SK-N-SH (cell line): ENCODE measurements around the gene THOC2. TPM values are rescaled to one million over a fixed set of nuclear protein-coding genes. Genes with fewer than 3 reads are reported as not detected.

Experiments
- CTCF ChIA-PET: fragments of 300-600, 350-600 bp; formaldehyde crosslinking; extraction: SDS; loops from one replicate; lab custom pipeline; 2021; lab: Yijun Ruan, JAX
- POLR2A ChIA-PET: fragments of 350-600 bp; sonication (Branson Sonifier 250); formaldehyde crosslinking; extraction: SDS; loops from one replicate; lab custom pipeline; 2020; ENCODE audit warnings: antibody characterized with exemption, inconsistent platforms; lab: Yijun Ruan, JAX
- DNase-seq: peaks from one replicate; pipeline ENCODE4 v3.0.0; 2012
- H2AFZ ChIP-seq: fragments of 200-600 bp; sonication (generic); 2 replicates; pipeline ENCODE4 v1.8.1; 2016; ENCODE audit warnings: antibody characterized with exemption, mild to moderate bottlenecking, low read depth
- H3F3A ChIP-seq: fragments of 200-600 bp; sonication (generic); replicated peaks from 2 replicates; pipeline ENCODE3; 2016; ENCODE audit warnings: antibody characterized with exemption, mild to moderate bottlenecking; ENCODE audit not compliant: insufficient read depth
- H3K27ac ChIP-seq, 2 experiments: fragments of 200-500 bp in 1 of 2; fragments of 200-600 bp in 1 of 2; sonication (Bioruptor generic) in 1 of 2; sonication (generic), shearing (Covaris generic) in 1 of 2; 2 replicates each; pipeline versions ENCODE4 v1.5.1 to v1.6.1; 2014 to 2016; ENCODE audit warnings: low read depth in 2 of 2, inconsistent platforms in 1 of 2, low read length in 1 of 2, mild to moderate bottlenecking in 1 of 2, mixed read lengths in 1 of 2
- H3K27me3 ChIP-seq: fragments of 200-600 bp; sonication (generic), shearing (Covaris generic); 2 replicates; pipeline ENCODE4 v1.6.1; 2016; ENCODE audit warnings: mixed run types; ENCODE audit not compliant: insufficient read depth
- H3K36me3 ChIP-seq, 2 experiments: fragments of 200-500 bp in 1 of 2; fragments of 200-600 bp in 1 of 2; sonication (Bioruptor generic) in 1 of 2; sonication (generic) in 1 of 2; replicated peaks in 1 of 2; 2 replicates each; pipeline versions ENCODE3 to v1.5.1; 2014 to 2016; ENCODE audit warnings: low read length in 1 of 2, mild to moderate bottlenecking in 1 of 2; ENCODE audit not compliant: insufficient read depth in 2 of 2, control insufficient read depth in 1 of 2
- H3K4me1 ChIP-seq, 2 experiments: fragments of 200-500 bp in 1 of 2; fragments of 200-600 bp in 1 of 2; sonication (Bioruptor generic) in 1 of 2; sonication (generic), shearing (Covaris generic) in 1 of 2; 2 replicates each; pipeline versions ENCODE4 v1.5.1 to v1.6.1; 2014 to 2016; ENCODE audit warnings: low read depth in 1 of 2, low read length in 1 of 2, mixed run types in 1 of 2; ENCODE audit not compliant: insufficient read depth in 2 of 2, control insufficient read depth in 1 of 2
- H3K4me2 ChIP-seq: fragments of 200-600 bp; sonication (generic), shearing (Covaris generic); 2 replicates; pipeline ENCODE4 v1.6.1; 2017; ENCODE audit warnings: mixed run types
- H3K4me3 ChIP-seq, 2 experiments: fragments of 200-500 bp in 1 of 2; fragments of 200-600 bp in 1 of 2; sonication (Bioruptor generic) in 1 of 2; sonication (generic), shearing (Covaris generic) in 1 of 2; 2 replicates each; pipeline versions ENCODE4 v1.5.1 to v1.8.1; 2014 to 2016; ENCODE audit warnings: low read depth in 2 of 2, inconsistent platforms in 1 of 2, low read length in 1 of 2, mild to moderate bottlenecking in 1 of 2, mixed read lengths in 1 of 2, moderate library complexity in 1 of 2
- H3K79me2 ChIP-seq: fragments of 200-600 bp; sonication (generic); 2 replicates; pipeline ENCODE4 v1.8.1; 2017; ENCODE audit warnings: mild to moderate bottlenecking; ENCODE audit not compliant: insufficient read depth
- H3K9ac ChIP-seq: fragments of 200-600 bp; sonication (generic); 2 replicates; pipeline ENCODE4 v1.6.1; 2017; ENCODE audit warnings: mixed run types
- H3K9me2 ChIP-seq: fragments of 200-600 bp; sonication (generic); 2 replicates; pipeline ENCODE4 v1.6.1; 2017; ENCODE audit warnings: mixed run types
- H3K9me3 ChIP-seq: fragments of 200-600 bp; sonication (generic); 2 replicates; pipeline ENCODE4 v1.6.1; 2017; ENCODE audit warnings: mixed run types, mild to moderate bottlenecking, moderate library complexity
- H4K20me1 ChIP-seq: fragments of 200-600 bp; sonication (generic); 2 replicates; pipeline ENCODE4 v1.6.1; 2017; ENCODE audit warnings: mild to moderate bottlenecking, mixed run types; ENCODE audit not compliant: insufficient read depth
- CHD2 ChIP-seq: fragments of 150-350 bp; IDR thresholded peaks from 2 replicates; pipeline ENCODE4 v1.6.1; 2018; ENCODE audit warnings: low read length; ENCODE audit not compliant: partially characterized antibody
- ELF1 ChIP-seq: IDR thresholded peaks from 2 replicates; pipeline ENCODE4 v1.4.0; 2012
- EZH2phosphoT487 ChIP-seq: fragments of 200-600 bp; sonication (generic); IDR thresholded peaks from 2 replicates; pipeline ENCODE4 v1.6.1; 2017; ENCODE audit warnings: low read depth, mixed run types, mild to moderate bottlenecking, antibody characterized with exemption, moderate library complexity, borderline replicate concordance
- FOSL2 ChIP-seq: IDR thresholded peaks from 2 replicates; pipeline ENCODE4 v1.4.0; 2012; ENCODE audit warnings: low read depth, mild to moderate bottlenecking, moderate library complexity, borderline replicate concordance
- GABPA ChIP-seq: IDR thresholded peaks from 2 replicates; pipeline ENCODE4 v1.4.0; 2012; ENCODE audit warnings: low read depth, mild to moderate bottlenecking
- GATA2 ChIP-seq: sonication (generic); formaldehyde crosslinking; IDR thresholded peaks from 2 replicates; pipeline ENCODE4 v1.5.0; 2020; ENCODE audit warnings: mild to moderate bottlenecking, missing genetic modification reagents
- MEF2A ChIP-seq: IDR thresholded peaks from 2 replicates; pipeline ENCODE4 v1.4.0; 2012; ENCODE audit warnings: low read depth, borderline replicate concordance
- MXI1 ChIP-seq: IDR thresholded peaks from 2 replicates; pipeline ENCODE4 v1.6.1; 2012; ENCODE audit warnings: mild to moderate bottlenecking, low read depth, low read length, improper control_type of control experiment
- PBX3 ChIP-seq: IDR thresholded peaks from 2 replicates; pipeline ENCODE4; 2012
- POLR2AphosphoS5 ChIP-seq: IDR thresholded peaks from 2 replicates; pipeline ENCODE4 v1.6.1; 2012; ENCODE audit warnings: low read depth, low read length
- RAD21 ChIP-seq: IDR thresholded peaks from 2 replicates; pipeline ENCODE4 v1.6.1; 2012; ENCODE audit warnings: mild to moderate bottlenecking, low read length
- RCOR1 ChIP-seq: fragments of 150-350 bp; IDR thresholded peaks from 2 replicates; pipeline ENCODE4 v1.6.1; 2017; ENCODE audit warnings: antibody characterized with exemption, low read length
- RFX5 ChIP-seq: IDR thresholded peaks from 2 replicates; pipeline ENCODE4 v1.6.1; 2012; ENCODE audit warnings: mild to moderate bottlenecking, improper control_type of control experiment, low read length
- RXRA ChIP-seq: IDR thresholded peaks from 2 replicates; pipeline ENCODE4 v1.4.0; 2012; ENCODE audit warnings: low read depth, mild to moderate bottlenecking, borderline replicate concordance
- TAF1 ChIP-seq: IDR thresholded peaks from 2 replicates; pipeline ENCODE4 v1.6.1; 2012; ENCODE audit warnings: low read depth, mild to moderate bottlenecking, low read length, moderate library complexity, borderline replicate concordance
- TEAD4 ChIP-seq: IDR thresholded peaks from 2 replicates; pipeline ENCODE4 v1.4.0; 2012; ENCODE audit warnings: mild to moderate bottlenecking, borderline replicate concordance; ENCODE audit not compliant: insufficient read depth
- USF1 ChIP-seq: IDR thresholded peaks from 2 replicates; pipeline ENCODE4 v1.4.0; 2012; ENCODE audit warnings: low read depth, borderline replicate concordance
- USF2 ChIP-seq: fragments of 150-350 bp; IDR thresholded peaks from 2 replicates; pipeline ENCODE4 v1.6.1; 2017; ENCODE audit warnings: antibody characterized with exemption, low read length, low read depth, borderline replicate concordance
- YY1 ChIP-seq: IDR thresholded peaks from 2 replicates; pipeline ENCODE4 v1.4.0; 2012; ENCODE audit warnings: low read depth, mild to moderate bottlenecking
- ZBTB33 ChIP-seq: IDR thresholded peaks from 2 replicates; pipeline ENCODE4 v1.4.0; 2012; ENCODE audit warnings: low read depth, borderline replicate concordance
- WGBS: methylation state at CpG from one replicate; pipeline ENCODE4 v1.1.6; 2017; ENCODE audit warnings: low lambda C conversion rate; 5-methylcytosine and 5-hydroxymethylcytosine counted together
- polyA plus RNA-seq, 3 experiments: library from polyadenylated mRNA; depleted of rRNA; stranded (reverse); fragments of >200 nt; gene quantifications; 2 replicates each; pipeline ENCODE4 v1.2.3, GENCODE V29; 2012
- TF ChIP-seq, protein P1 (sequence below): fragments of 150-350 bp; IDR thresholded peaks from 2 replicates; pipeline ENCODE4 v1.6.1; 2016; ENCODE audit warnings: mild to moderate bottlenecking, low read depth, low read length

THOC2 gene
- polyA plus RNA-seq, 1 of the 3 experiments (the other 2 are of a cell fraction), result 26.7 TPM

DNA sequence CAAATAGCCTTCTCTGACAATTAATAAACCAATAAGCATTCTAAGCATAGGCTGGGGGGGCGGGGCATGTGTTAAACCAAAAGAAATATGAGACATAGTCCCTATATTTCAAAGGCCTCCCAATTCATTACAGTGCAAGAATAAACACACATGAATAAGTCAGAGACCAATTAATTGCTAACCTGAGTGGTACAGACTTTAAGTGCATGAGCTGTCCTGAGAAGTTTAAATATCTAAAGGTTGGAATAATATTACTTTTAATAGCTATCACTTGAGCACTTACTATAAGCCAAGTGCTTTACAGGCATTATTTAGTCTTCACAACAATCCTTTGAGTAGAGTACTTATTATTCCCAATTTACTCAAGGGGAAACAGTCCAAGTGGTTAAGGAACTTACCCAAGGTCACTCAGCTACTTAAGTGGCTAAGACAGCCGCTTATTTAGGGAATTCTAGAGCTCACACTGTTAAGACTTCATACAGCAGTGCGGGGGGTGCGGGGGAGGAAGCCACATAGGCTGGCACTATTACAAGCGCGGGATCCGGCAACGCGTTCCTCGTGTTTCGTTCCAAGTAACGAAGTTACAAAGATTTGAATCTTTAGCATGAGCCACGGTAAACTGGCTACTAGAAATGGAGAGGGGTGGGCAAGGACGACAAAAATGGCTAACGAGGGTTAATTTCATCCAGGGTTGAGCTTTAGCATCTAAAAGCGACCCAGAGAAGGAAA is 1.4 kb downstream of the THOC2 start:
- ChIA-PET CTCF (interaction anchor here (1.4 kb wide), 1 partner anchor 18 kb away, joined by 3 read pairs; no protein-coding TSS in a partner anchor), POLR2A (no interaction called here)
- Histone ChIP-seq H4K20me1 (peaks cover 15% of the 10 kb centered on the region), H3K9me2 (no peaks in the 10 kb centered on the region), H3K79me2 (peaks cover 64% of the 10 kb centered on the region), H3F3A (no peaks in the 10 kb centered on the region), H3K36me3 (no peaks in the 10 kb centered on the region), H3K27me3 (no peaks in the 10 kb centered on the region), H2AFZ (no peak overlapping the region), H3K9ac (peak overlapping the region; percentile 92), H3K4me2 (peak overlapping the region; percentile 80), H3K4me3 (peak overlapping the region; percentile 69 to 75), H3K9me3 (no peaks in the 10 kb centered on the region), H3K27ac (peak overlapping the region in 1 of 2 experiments; percentile 75; a peak in 1 of 4 replicates), H3K4me1 (peaks cover 0 to 2% of the 10 kb centered on the region in 2 experiments; a peak in 2 of 4 replicates)
- peak; percentile 34 for DNase-seq
- WGBS, result 10% methylated on average over 16 of the region's 16 CpGs
- TF ChIP-seq, protein P1, sequence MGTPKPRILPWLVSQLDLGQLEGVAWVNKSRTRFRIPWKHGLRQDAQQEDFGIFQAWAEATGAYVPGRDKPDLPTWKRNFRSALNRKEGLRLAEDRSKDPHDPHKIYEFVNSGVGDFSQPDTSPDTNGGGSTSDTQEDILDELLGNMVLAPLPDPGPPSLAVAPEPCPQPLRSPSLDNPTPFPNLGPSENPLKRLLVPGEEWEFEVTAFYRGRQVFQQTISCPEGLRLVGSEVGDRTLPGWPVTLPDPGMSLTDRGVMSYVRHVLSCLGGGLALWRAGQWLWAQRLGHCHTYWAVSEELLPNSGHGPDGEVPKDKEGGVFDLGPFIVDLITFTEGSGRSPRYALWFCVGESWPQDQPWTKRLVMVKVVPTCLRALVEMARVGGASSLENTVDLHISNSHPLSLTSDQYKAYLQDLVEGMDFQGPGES, result no peak
- TF ChIP-seq MEF2A (no peak), CHD2 (no peak), ELF1 (no peak), RAD21 (no peak), TAF1 (no peak), YY1 (no peak), RFX5 (no peak), POLR2AphosphoS5 (no peak), USF1 (no peak)

DNA sequence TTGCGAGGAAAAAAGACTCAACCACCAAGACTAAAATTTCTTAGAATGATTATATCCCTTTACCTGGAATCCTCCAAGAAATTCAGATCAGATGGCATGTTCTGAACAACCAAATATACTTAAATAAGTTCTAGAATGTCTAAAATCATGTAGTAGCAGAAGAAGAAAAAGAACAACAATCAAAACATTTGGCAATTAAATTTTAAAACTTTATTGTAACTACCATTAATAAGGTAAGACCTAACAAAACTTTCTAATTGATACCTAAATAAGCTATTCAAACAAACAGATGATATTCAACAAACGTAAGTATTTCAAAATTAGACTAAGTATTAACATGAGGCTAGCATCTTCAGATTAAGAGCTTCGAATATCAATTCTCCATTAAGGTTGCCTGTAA is 4.3 kb downstream of the THOC2 start:
- no peaks in the 10 kb centered on the region for H3K36me3 ChIP-seq
- no peaks in the 10 kb centered on the region for H3K9me2 ChIP-seq
- no peak overlapping the region for H3K4me2 ChIP-seq
- 55% methylated on average over 3 of the region's 3 CpGs for WGBS
- H3K9me3 ChIP-seq, result no peaks in the 10 kb centered on the region
- no peak overlapping the region for H3K4me3 ChIP-seq
- POLR2A ChIA-PET, result no interaction called here
- no peak for DNase-seq
- H3K9ac ChIP-seq, result no peak overlapping the region
- H3K27ac ChIP-seq, result no peak overlapping the region
- H3F3A ChIP-seq, result no peaks in the 10 kb centered on the region
- H4K20me1 ChIP-seq, result peaks cover 35% of the 10 kb centered on the region
- H2AFZ ChIP-seq, result no peak overlapping the region
- H3K79me2 ChIP-seq, result peaks cover 93% of the 10 kb centered on the region
- H3K4me1 ChIP-seq, result peaks cover 0 to 2% of the 10 kb centered on the region in 2 experiments; a peak in 2 of 4 replicates
- CTCF ChIA-PET, result no interaction called here
- H3K27me3 ChIP-seq, result no peaks in the 10 kb centered on the region
- no peak for TF ChIP-seq GATA2 (CRISPR knock-in tag)
- TF ChIP-seq YY1, result no peak
- no peak for TF ChIP-seq MXI1
- TF ChIP-seq PBX3, result no peak
- TF ChIP-seq FOSL2, result no peak
- TF ChIP-seq USF2, result no peak
- TF ChIP-seq RFX5, result no peak
- no peak for TF ChIP-seq ZBTB33
- TF ChIP-seq GABPA, result no peak
- no peak for TF ChIP-seq TEAD4
- no peak for TF ChIP-seq RCOR1
- no peak for TF ChIP-seq ELF1
- no peak for TF ChIP-seq EZH2phosphoT487
- TF ChIP-seq RXRA, result no peak
- TF ChIP-seq POLR2AphosphoS5, result no peak
